Stimulated activated CD8-positive, alpha-beta memory T cell treated with anti-CD3 and anti-CD28 coated beads, Interleukin-2, amount 100 ng/mL, for 1 hour (primary cell): Measurements from ENCODE around the gene CCDC82.
A peak's percentile ranks its signal among the peaks of the same experiment; 100 is the strongest.

Source experiments
- DNase-seq, 2 donors: peaks; one replicate each; pipeline ENCODE4 v3.0.0-alpha.2; 2020; ENCODE audit warnings: low read depth in 2 of 2

The CCDC82 gene

GRCh38 chr11:96361778-96362177 lies 27.9 kb downstream of the CCDC82 start:
- DNase-seq: no peak

- no peak for DNase-seq
Observed at GRCh38 chr11:96358321-96358720, 31.4 kb downstream of the CCDC82 start.

GRCh38 chr11:96357794-96358193 lies 31.9 kb downstream of the CCDC82 start:
- no peak for DNase-seq

DNA sequence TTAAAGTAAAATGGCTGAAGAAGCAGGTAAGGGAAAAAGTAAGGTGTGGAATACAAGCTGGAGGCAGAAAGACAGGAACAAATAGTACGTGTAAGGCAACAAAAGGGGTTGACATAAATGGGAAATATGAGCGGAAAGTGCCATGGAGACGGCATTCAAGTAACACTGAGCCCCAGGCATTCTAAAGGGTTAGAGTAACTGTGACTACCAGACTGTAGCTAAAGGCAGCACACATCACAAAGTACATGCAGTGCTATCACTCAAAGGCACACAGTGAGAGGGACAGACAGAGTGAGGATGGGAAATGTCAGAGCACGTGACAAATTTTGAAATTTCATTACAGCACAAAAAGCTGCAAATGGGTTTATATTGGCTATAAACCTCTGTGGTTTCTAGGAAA lies 32.9 kb downstream of the CCDC82 start:
- DNase-seq: no peak

- peak; percentile 80 to 85 for DNase-seq
Observed at GRCh38 chr11:96342961-96343711, 46.6 kb downstream of the CCDC82 start, which contains the start of gene MAML2. TSS of gene MAML2 (minus strand) at chr11:96343195. CDS start at chr11:96341895, 1,300 bp downstream.

GRCh38 chr11:96342014-96342960 lies 47.4 kb downstream of the CCDC82 start:
- DNase-seq: no peak

DNA sequence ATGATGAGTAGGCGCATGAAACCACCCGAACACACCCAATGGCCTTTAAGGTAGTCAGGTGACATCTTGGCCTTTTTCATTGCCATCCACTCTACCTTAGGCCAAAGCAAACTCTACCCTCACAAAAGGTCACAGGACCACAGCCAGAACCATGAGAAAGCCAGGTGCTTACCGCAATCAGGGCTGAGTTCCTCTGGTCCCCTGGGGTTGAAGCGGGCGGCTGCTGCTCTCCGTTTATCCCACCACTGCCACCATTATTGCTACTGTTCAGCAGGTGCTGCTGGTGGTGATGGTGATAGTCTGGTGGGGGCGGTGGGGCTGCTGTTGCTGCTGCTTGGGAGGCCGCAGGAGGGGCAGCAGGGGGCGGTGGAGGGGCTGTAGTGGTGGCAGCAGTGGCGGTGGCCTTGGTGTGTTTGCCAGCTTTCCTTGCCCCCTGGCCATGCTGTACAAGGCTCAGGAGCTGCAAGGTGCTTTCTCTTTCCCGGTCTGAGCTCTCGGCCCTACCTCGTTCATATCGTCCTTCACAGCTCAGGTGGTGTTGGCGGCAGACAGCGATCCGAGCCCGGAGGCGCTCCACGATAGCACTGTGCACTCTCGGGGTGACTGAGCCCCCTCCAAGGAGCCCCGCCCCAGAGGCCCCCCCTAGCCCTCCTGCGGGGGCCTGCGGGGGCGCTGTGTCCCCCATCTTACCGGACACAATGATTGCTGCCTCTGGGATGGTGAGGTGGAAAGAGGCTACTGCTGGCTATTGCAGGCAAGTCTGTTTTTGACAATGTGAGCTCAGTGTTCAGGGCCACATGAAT lies 48.3 kb downstream of the CCDC82 start:
- DNase-seq: no peak

- no peak for DNase-seq
Observed at GRCh38 chr11:96340555-96340885, 49.2 kb downstream of the CCDC82 start.

DNA sequence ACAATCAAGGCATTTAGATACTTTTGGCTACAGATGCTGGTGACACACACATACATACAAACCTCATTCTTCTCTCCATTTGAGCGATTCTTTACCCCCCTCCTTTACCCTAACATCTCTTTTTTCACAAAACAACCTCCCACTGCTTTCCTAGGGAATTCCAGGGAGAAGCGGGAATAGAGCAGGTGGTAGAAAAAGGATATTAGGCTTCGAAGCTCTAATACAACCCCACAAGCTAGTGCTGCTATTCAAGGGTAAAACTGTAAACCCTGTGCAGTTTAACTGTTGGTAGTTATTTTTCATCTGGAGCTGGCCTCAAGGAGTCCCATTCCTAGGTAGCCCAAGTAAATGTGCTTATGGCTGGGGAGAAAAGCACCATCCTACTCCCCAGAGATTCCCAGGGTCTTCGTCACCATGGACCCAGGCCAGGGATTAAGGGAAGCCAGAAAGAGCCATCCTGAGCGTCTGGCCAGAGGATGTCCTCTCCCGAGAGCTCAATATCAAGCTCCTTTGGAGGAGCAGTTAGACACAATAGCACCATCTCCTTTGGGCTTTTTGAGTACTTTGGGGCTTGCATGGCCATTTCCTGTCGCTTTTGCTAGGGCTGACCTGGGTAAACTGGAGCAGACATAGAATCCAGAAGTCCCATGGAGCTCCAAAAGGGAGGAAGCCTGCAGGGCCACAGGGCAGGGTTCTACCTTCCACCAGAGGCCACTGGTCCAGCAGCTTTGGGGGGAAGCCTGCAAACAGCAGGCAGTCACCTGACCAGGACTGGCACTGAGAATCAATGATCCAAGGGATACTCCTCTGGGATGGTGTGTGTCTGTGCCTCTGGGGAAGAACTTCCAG lies 49.8 kb downstream of the CCDC82 start:
- DNase-seq: no peak

DNA sequence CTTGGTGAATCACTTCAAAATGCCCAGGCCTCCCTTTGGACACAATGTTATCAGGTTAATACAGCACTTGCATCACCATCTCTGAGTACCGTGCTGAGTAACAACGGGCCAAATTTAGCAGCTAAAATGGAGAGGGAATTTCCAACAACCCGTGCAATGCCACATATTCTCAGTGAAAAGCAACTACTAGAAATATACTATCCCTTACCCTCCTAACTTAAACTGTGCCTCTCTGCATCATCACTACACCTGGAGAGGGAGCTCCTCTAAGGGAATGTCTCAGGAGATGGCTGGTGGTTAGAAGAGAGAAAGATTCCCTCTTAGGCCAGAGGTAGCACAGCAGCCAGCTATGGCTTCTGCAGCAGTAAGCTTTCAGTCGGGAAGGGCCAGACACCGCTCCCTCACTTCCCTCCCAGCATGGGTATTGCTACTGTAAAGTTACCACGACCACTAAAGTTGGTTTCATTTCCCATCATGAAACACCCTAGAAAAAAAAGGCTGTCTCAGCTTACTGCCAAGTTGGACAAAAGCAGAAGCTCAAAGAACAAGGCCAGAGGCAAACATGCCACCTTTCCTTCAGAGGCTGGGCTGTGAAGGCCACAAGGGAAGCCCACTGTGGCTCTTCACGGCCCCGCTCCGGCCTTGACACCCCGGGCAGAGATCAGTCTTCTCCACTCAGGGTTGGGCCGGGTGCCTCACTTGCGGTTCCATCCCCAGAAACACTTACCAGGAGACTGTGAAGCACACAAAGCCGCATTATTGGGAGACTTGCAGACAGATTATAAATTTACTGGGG lies 50.6 kb downstream of the CCDC82 start:
- no peak for DNase-seq

DNA sequence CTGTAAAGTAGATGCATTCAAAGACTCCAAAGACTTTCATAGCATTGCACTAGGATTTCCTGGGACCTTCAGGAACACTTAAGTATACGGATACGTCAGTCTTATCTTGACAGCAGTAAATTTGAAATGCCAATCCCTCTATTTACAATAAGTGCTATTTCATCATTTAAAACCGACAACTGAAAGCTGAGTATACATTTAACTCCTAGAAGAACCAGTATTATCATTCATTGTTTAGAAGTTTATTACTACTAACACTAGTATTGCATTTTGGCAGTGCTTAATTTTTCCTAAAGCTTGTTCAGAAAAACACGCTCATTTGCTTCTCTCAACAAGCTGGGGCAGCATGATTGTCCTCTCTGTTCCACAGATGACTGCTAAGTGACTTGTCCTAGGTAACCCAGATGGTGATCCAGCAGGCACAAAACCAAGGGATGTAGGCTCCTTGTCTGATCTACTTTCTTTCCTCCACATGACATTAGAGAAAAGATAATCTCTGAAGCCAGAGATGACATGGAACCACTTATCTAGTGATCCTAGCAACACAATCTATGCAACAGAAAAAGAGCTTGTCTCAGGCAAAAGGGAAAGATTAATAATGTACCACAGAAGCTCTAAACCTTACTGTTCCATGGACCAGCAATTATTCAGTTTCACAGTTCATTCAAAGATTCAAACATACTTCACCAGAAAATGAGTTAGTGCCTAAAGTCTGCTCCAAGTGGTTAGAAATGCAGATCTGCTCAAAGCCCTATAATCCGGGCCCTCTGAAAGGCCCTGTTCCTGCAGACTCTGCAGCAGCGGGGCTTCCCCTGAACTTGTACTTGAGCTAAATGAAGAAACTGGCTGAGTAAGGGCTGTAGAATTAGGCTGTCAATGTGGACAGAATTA lies 51.9 kb downstream of the CCDC82 start:
- no peak for DNase-seq

DNA sequence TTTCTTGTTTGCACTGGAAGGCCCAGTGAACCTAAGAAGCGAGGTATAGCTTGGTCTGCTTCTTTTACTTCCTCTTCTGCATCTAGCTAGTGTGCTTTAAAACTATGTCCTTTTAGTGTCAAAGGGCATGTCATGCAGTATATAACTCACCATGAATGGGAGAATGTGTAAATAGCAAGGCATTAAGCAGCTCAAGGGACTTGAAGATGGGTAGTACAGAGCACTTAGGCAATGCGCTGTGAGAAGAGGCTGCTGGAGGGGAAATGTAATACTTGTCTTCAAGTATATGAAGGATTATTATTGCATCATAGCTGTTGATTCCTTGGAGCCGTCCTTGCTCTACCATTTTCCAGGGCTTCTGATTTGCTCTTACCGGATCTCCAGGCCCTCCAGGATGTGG lies 54.3 kb downstream of the CCDC82 start:
- DNase-seq: no peak

GRCh38 chr11:96334219-96334618 lies 55.5 kb downstream of the CCDC82 start:
- DNase-seq: no peak

GRCh38 chr11:96333191-96333719 lies 56.5 kb downstream of the CCDC82 start:
- DNase-seq: no peak

GRCh38 chr11:96332126-96332771 lies 57.5 kb downstream of the CCDC82 start:
- no peak for DNase-seq

DNA sequence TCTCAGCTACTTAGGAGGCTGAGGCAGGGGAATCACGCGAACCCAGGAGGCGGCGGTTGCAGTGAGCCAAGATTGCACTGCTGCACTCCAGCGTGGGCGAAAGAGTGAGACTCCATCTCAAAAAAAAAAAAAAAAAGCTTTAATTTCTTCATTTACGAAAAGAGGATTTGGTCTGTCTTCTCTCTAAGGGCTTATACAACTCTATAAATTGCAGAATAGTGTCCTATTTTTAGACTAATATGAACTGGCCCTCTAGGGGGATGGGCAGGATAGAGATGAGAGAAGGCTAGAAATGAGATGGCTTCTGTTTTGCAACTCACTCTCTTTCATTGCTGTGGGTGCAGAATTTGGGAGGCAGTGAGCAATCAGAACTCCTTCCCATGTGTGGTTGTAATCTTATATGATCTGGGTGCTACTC lies 58.0 kb downstream of the CCDC82 start:
- no peak for DNase-seq

GRCh38 chr11:96330511-96330859 lies 59.2 kb downstream of the CCDC82 start:
- DNase-seq: no peak

DNA sequence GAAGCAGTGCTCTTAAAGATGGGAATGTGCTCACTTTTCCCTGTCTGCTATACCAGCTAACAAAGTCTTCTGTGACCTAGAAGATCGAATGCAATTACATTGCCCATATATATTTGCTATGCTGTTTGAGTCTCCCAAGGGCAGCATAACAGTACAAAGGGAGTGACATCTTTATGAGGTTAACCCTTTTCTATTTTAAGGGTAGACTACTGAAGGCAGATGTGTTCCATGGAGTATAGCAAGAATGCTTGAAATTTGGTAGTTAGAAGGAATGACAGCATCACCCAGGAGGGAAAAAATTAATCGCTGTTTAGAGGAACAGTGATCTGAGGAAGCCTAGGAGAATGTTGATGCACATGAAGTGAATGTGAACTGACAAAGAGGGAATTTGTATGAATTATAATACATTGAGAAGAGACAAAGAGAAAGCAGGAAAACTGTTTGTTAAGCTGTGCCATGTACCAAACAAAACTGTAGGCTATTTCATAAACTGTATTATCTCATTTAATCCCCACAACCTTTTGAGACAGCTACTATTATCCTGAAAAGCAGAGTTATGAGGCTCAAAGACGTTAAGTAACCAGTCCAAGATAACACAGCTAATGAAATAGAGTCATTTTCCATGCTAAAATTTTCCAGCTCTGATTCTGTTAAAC lies 59.7 kb downstream of the CCDC82 start:
- no peak for DNase-seq
